NCI-H1694 (cell line): ENCODE data around the gene INPP5D.
"Not testable (repeated sequence)": the region's sequence is repeated elsewhere in the genome, so short reads cannot be mapped to it uniquely, and the experiment has no call there.

Source experiments
- DNase-seq: peaks from one replicate; lab custom pipeline; 2025; lab: John Stamatoyannopoulos, UW

Gene INPP5D

DNA sequence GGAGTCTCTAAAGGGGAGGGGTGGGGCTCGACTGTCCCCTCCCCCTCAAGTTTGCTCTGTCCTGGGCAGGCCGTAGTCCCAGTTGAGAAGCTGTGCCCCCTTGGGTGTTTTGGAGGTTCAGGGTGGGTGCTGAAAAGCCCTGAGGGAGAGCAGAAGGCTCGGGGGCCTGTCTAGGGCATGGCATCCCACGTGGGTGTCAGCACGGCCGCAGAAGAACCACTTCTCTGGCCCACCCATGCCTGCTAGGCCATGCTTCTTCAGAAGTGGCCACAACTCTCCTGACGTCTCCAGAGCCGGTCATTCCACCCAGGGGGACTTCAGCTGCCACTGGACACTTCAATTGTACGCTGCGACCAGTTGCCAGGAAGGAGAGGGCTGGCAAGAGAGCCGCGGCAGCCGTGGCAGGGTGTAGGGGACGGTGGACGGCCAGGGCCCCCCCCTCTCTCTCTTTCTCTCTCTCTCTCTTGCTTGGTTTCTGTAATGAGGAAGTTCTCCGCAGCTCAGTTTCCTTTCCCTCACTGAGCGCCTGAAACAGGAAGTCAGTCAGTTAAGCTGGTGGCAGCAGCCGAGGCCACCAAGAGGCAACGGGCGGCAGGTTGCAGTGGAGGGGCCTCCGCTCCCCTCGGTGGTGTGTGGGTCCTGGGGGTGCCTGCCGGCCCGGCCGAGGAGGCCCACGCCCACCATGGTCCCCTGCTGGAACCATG lies at the start of gene INPP5D:
INPP5D (plus strand) TSS at position 546 of the 704 bp plus-strand sequence; CDS start at position 683, 137 bp downstream.
- no peak for DNase-seq

DNA sequence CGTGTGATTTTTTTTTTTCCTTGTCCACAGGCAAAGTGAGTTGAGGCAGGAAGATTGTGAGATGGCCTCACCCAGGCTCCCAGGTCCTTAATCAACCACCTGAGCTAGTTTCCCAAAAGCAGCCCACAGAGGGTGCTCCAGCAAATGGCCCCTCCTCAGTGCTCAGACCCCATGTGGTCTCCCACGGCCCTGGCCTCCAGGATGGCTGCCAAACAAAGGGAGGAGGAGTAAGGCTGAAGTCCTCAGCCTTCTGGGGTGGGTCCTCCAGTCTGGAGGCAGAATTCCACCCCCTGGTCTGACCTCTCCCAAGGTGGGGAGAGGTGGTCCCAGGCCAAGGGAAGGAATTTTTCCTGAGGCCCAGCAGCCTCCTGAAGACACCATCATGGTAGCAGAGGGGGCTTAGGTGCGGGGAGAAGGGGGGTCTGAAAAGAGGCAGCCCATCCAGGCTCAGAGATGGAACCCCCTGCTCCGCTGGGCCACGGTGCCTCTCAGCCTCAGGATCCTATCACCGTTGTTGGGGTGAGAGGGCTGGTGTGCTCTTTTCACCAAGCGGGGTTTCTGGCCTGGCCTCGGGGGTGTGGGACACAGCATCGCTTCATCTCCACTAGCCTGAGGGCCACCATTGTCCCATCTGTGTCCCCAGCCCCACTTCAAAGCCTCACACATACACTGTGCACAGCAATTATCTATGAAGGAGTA lies 49.4 kb upstream of the INPP5D start:
- DNase-seq, result no peak

DNA sequence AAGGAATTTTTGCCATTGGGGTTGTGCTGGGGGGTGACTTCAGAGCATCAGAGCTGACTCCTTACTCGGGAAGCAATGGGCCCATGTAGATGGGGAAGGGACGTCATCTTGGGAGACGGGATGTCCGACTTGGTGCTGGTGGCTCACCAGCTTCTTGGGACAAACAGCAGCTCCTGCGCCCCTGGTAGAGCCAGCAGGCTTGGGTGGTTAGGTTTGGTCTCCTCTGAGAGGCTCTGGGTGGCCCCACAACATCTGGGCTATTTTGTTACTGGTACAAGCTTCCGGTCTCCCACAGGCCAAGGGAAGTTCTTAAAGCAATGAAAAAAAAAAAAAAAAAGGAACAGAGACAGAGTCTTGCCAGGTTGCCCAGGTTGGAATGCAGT lies 48.9 kb upstream of the INPP5D start:
- no peak for DNase-seq

DNA sequence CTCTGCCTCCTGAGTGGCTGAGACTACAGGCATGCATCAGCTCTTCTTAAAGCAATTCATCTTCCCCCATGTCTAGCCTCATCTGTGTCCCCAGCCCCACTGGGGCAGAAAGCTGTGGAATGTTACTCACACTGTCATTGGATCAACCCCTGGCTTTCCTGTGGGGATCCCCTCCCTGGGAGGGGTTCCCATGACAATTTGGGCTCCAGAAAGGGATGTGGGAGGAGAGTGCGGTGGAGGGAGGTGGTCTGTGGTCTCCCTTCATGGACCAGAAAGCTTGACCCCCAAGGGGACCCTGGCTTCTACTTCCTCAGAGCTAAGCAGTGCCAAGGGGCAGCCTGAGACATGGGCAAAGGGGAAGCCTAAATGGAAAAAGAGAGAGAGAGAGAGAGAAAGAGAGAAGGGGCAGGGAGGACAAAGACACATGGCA lies 48.4 kb upstream of the INPP5D start:
- no peak for DNase-seq

DNA sequence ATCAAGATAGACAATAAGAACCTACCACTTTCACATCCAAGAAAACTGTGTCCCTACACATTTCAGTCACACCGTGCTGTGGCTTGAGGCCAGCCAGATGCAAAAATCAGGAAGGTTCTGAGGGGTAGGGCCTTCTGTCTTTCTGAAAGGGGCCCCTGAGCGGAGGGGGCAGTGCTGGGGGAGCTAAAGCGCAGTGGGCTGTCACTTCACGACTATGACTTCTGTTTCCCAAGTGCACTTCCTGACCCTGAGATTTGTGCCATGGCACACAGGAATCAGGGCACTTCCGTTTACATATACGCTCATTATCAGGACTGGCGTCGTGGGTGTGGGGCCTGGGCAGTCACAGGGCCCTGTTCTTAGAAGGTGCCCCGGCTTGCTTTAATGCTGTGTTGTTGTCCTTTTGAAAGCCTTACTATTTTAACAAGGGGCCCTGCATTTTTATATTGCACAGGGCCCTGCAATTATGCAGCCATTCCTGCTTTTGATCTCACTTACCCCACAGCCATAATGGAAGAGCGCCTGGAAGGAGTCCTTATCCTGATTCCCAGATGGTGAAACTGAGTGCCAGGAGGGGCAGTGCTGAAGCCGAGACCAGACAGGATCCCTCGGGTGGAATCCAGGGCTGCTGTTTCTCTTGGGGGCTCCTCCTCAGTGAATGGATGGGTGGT lies 47.7 kb upstream of the INPP5D start:
- DNase-seq, result no peak

DNA sequence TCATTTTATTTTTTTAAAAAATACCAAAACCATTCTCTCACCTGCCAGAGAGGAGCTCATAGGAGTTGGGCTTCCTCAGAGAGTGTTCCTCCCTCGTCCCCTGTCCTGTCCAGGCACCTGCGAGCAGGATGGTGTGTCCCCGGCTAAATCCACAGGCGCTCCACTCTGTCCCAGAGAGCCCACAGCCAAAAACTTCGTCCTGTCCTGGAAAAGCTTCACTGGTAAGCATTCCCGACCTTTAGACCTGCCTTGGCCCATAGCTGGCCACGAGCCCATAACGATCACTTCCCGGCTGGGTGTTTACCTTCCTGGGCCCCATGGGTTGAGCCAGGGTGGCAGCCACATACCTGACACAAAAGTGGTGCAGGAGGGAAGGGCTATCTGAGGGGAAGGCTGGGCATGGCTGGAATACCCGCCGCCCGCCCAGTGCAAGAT lies 47.1 kb upstream of the INPP5D start, which contains the start of gene NGEF:
NGEF (minus strand) TSS at position 230 of the 435 bp plus-strand sequence. CDS start 38,366 bp downstream, outside the sequence.
- DNase-seq, result no peak

DNA sequence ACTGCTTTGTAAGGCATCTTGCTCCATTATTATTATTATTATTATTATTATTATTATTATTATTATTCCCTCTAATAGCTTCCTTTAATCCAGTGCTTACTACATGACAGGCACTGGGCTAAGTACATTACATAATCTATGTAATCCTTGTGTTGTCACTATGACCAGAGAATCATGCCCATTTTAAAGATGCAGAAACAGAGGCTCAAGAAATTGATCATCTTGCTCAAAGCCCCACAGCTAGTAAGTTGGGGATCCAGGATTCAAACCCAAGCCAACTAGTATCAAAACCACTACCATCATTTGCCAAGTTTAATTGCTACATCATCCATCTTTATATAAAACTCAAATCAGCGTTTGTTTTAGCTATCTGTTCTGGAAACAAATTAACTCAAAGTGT lies 46.5 kb upstream of the INPP5D start:
- no peak for DNase-seq

DNA sequence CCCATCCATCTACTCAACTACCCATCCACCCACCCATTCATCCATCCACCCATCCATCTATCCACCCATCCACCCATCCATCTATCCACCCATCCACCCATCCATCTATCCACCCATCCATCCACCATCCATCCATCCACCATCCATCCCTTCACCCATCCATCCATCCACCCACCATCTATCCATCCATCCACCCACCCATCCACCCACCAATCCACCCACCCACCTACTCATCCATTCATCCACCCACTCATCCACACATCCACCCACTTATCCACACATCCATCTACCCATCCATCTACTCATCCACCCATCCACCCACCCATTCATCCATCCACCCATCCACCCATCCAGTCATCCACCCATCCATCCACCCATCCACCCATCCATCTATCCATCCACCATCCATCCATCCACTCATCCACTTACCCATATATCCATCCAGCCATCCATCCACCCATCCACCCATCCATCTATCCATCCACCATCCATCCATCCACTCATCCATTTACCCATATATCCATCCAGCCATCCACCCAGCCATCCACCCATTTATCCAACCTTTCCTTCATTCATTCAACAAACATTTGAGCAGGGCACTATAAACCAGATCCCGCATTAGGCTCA lies 45.0 kb upstream of the INPP5D start:
- no peak for DNase-seq

DNA sequence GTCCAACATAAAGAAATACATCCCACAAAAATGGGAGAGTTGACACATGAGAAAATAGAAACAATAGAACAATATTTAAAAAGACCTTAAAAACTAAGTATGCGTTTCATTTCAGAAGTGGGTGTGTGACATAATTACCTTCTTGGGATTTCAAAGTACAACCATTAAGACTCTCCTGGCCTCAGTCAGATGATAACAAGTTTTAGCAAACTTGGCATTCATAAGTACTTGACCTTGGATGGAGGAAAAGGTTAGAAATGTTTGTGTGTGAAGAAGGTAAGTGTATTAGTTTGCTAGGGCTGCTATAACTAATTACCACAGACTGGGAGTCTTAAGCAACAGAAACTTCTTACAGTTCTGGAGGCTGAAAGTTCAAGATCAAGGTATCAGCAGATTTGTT lies 42.2 kb upstream of the INPP5D start:
- no peak for DNase-seq

DNA sequence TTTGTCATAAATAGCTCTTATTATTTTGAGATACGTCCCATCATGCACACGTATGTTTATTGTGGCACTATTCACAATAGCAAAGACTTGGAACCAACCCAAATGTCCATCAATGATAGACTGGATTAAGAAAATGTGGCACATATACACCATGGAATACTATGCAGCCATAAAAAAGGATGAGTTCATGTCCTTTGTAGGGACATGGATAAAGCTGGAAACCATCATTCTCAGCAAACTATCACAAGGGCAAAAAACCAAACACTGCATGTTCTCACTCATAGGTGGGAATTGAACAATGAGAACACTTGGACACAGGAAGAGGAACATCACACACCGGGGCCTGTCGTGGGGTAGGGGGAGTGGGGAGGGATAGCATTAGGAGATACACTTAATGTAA lies 40.5 kb upstream of the INPP5D start:
- not testable (repeated sequence) for DNase-seq

DNA sequence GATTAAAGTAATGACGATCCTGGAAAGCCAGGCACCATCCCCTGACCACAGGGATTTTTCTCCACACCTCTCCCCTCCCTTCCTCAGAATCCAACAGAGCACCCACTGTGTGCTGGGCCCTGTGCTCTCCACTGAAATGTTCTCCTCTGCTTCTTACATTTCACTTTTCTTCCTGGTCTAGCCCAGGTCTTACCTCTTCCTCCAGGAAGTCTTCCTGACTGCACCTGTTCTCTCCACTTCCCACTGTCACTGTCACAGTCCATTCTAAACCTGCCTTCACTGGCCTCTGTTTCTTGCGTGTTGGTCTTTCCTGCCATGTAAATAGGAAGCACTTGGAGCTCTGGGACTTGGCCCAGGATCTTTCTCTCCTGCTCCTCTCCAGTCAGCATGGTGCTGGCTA lies 39.7 kb upstream of the INPP5D start:
- no peak for DNase-seq

DNA sequence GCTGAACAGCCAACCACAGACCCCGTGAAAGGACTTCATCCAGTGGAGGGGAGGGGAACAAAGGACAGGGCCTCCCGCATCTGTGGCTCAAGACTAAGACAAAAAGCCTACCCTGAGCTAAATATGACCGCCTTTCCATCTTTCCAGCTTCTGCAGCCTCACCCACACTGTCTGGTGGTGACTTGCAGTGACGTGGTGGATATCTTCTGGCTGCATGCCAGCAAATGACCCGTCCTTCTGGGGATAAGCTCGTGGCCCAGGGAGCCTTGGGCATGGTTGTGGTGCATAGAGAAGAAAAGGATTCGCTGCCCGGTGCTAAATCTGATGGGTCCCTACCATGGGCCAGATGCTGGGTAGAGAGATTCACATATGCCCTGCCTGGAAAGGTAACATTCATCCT lies 38.4 kb upstream of the INPP5D start:
- no peak for DNase-seq

DNA sequence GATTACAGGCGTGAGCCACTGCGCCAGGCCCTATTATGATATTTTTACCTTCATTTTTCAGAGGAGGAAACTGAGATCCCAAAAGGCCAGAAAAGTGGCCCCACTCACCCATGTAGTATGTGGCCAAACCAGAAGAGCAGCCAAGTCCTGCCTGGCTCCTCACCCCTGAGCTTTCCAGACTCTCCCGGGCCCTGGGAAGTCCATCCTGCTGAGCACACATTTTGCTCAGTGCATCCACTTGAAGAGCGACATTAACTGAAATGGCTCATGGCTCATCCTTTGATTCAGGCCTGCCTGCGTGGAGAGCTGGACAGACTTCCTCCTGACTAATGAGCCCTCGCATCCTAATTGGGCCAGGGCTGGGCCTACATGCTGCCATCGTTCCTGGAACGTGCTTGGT lies 37.6 kb upstream of the INPP5D start:
- DNase-seq, result no peak

DNA sequence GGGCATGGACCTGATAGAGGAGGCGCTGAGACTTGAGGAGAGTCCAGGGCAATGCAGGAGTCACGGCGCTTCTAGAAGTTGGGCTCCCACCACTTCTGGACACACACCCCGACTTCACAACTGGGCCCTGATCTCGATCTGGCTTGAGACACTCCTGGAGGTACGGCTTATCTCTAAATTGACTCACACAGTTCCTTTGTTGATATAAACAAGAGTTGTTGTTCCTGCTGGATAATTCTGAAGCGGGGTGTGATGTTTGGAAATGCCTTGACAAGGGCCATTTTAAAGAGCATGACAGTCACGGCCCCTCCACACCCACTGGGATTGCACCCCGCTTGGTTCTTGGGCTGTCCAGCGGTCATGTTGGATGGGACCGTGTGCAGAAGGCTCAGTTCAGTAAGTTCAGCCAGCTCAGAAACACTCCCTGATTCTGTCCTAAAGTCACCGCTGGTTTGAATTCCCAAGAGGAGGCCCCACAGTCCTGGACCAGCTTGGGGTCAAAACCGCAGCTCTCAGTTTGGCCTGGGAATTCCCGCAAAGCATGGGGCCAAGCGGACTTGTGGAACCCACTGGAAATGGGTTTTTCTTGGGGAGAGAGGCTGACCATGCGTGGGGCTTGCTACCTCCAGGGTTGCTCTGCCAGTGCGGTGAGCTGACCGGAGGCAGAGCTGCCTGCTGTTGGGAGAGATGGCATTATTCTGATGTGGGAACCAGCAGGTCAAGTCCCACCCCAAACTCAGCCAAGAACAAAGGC lies 37.0 kb upstream of the INPP5D start:
- DNase-seq, result no peak

DNA sequence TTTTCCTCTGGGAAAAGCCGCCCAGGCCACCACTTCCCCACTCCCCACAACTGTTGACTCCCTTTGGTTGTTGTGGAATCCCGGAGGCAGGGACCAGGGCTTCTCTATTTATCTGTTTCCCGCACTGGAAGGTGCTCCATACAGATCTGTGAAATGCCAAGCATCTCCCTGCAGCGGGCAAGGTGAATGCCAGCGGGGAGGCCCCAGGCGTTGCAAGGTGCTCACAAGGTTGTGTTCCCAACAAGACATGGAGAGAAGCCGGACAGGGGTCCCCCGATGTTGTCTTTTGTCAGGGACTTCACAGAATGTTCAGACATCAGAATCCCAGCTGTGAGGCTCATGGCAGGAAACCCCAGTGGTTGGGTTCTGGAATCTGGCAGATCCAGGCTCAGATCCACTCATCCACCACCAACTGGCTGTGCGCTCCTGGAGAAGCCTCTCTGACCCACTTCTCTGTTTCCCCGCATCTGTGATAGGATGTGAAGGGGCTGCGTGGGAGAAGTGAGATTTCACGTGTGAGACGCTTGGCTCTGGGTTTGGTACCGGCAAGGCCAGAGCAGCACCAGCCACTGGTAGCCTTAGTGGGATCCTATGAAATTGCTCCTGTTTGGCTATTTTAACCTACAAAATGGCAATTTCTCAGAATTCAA lies 36.3 kb upstream of the INPP5D start:
- no peak for DNase-seq

DNA sequence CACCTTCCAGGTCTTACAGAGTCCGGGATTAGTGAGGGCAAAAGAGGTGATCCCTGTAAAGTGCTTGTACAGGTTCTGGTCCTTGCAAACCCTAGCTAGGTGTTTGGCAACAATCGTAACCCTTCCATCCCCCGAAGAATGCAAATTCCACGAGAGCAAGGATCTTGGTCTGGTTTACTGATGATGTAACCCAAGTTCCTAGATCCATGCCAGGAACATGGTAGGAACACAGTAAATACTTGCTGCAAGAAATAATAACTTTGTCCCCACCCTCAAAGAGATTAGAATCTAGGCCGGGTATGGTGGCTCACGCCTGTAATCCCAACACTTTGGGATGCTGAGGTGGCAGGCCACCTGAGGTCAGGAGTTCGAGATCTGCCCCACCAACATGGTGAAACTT lies 34.4 kb upstream of the INPP5D start:
- DNase-seq, result no peak

DNA sequence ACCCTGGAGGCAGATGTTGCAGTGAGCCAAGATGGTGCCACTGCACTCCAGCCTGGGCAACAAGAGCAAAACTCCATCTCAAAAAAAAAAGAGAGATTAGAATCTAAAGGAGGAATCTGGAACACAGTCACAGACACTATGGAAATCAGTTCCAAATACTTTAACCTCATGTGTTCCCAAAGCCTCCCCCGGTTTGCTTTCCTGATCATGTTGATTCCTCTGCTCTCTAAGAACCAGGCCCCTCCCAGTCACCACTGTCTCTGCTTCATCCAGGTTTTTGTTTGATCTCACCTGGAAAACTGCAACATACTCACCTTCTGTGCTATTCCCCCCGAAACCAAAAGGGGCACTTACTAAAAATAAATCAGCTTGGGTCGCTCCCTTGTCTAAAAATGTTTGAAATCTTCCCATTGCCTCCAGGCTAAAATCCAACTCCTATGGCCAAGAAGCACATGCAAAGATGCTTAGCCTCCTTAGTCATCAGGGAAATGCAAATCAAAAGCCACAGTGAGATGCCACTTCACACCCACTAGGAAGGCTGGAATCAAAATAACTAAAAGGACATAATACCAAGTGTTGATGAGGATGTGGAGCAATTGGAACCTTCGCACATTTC lies 33.8 kb upstream of the INPP5D start:
- DNase-seq, result no peak

DNA sequence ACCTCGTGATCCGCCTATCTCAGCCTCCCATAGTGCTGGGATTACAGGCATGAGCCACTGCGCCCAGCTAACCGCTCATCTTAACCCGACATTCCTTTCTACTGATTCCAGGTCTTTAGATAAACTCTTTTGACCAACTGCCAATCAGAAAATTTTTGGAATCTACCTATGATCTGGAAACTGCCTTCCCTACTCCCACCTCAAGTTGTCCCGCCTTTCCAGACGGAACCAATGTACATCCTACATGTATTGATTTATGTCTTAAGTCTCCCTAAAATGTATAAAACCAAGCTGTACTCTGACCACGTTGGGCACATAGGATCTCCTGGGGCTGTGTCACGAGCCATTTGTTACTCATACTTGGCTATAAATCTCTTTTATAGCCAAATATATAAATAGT lies 30.8 kb upstream of the INPP5D start:
- no peak for DNase-seq

DNA sequence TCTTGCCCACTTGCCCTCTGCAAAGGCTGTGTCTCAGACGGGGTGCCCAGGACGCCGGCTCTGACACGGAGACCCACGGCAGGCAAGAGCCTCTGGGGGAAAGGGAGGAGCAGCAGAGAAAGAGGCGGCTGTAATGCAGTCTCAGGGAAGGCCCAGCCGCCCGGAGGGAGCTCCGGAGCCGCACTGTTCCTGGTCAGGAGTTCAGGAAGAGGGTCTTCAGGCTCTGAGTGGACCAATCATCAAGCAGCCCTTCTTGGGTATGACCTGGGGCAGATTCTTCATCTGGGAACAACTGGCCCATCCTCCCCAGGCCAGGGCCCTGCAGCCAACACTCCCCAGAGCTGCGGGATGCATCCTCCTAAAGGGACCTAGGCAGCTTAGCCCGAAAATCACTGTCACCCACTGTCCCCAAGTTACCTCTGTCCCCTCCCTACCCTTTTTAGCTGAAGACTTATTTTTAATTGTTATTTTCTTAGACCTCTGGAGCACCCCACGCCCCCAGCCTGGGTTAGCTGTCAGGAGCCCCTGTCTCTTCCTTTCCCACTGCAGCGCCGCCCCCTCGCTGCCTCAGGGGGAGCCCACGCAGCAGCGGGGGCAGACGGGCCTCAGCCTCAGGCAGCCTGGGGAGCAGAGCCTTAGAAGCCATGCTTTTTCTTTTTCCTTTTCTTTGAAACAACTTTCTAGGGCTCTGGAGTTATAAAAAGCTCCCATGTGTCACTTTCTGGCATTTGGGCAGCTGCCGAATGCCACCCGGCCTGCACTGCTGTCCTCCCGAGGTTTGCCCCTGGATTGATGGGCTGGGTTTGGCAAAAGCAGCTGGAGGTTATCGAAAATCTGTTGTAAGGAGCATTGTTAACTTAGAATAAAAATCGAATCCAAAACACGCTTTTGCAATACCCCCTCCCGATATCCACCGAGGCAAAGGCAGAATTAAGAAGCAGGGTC lies 28.3 kb upstream of the INPP5D start:
- no peak for DNase-seq
